GM18861 (cell line): Measurements from ENCODE around the gene FAM193B.
"Not testable (repeated sequence)": the region's sequence is repeated elsewhere in the genome, so short reads cannot be mapped to it uniquely, and the experiment has no call there.

Experiments used
- ATAC-seq: cut with Tn5 transposase; IDR thresholded peaks from one replicate; pipeline ENCODE4 v1.9.1; 2021; ENCODE audit not compliant: unreplicated experiment

The FAM193B gene

GRCh38 chr5:177578316-177578715 lies 24.0 kb upstream of the FAM193B start:
- ATAC-seq = no peak

- no peak for ATAC-seq
Measured at GRCh38 chr5:177576169-177576568, 21.8 kb upstream of the FAM193B start.

GRCh38 chr5:177575488-177575887 lies 21.1 kb upstream of the FAM193B start:
- no peak for ATAC-seq

- no peak for ATAC-seq
Measured at GRCh38 chr5:177569894-177570293, 15.5 kb upstream of the FAM193B start.

DNA sequence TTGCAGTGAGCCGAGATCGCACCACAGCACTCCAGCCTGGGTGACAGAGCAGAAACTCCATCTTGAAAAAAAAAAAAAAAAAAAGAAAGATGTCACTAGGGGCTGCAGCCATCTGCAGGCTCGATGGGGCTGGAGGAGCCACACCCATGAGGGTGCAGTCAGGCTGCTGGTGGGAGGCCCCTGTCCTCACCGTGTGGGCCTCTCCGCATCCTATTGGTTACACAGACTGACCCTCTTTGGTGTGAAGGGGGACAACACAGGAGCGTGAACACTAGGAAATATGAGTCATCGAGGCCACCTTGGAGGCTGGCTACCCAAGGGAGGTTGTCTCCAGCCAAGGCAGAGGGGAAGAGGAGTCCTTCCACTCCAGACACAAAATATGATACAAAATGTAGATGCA lies 14.0 kb upstream of the FAM193B start:
- no peak for ATAC-seq

GRCh38 chr5:177565046-177565445 lies 10.7 kb upstream of the FAM193B start:
- no peak for ATAC-seq

GRCh38 chr5:177559446-177559941 lies 5.1 kb upstream of the FAM193B start:
- not testable (repeated sequence) for ATAC-seq

DNA sequence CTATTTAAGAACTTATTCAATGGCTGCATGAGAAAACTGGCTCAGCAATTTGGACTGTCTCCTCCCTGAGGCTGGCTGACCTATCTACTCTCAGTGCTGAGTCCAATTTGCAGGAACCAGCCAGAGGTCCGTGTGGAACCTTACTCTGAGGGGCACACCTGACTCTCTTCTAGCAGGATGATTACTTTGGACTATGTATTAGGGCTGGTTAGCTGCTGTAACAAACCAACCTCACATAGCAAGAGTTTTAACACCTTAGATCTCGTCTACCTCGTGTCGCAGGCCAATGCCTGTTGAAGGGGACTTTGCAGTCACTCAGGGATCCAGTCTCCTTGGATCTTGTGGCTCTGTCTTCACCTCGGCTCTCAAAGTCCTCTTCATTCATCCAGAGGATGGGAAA lies 3.4 kb upstream of the FAM193B start:
- no peak for ATAC-seq

- ATAC-seq = no peak
Measured at GRCh38 chr5:177557041-177557647, 2.8 kb upstream of the FAM193B start.

- ATAC-seq = no peak
Measured at GRCh38 chr5:177555665-177556064, 1.3 kb upstream of the FAM193B start.

- no peak for ATAC-seq
Measured at GRCh38 chr5:177555228-177555627, 865 bp upstream of the FAM193B start.

DNA sequence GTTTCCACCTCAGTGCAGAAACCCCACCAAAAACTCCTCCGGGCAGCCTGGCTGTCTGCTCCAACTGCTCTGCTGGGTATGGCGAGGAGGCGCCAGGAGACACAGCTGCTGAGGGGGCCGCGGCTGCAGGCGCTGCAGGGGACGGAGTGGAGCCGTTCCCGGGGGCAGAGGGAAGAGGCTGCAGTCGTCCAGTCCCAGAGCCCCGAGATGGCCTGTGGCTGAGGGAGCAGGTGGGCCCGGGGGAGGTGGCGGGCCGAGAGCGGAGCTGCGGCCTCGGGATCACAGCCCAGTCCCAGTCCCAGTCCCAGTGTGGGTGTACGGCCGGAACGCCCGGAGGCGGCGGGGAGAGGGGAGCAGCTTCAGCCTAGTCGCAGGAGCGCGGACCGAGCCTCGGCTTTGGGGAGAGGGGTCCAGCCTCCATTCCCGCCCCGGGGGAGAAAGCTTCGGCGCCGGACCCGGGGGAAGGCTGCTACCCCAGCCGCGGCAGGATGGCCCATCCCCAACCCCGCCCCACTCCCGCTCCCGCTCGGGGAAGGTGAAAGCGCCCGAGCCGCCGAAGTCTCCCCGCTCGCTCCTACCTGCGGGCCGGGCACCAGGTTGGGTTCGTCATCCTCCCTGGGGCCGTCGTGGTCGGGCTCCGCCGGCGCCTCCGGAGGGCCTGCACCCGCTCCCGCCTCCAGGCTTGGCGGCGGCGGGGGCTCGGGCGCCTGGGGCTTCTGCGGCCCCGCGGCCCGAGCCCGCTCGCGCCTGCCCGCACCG lies 513 bp downstream of the FAM193B start:
- peak; percentile 19 for ATAC-seq

- ATAC-seq = no peak
Measured at GRCh38 chr5:177552839-177553455, 1.4 kb downstream of the FAM193B start.

GRCh38 chr5:177550122-177550521 lies 4.2 kb downstream of the FAM193B start:
- ATAC-seq = no peak

GRCh38 chr5:177548495-177548894 lies 5.9 kb downstream of the FAM193B start:
- no peak for ATAC-seq

- ATAC-seq = no peak
Measured at GRCh38 chr5:177547736-177548135, 6.6 kb downstream of the FAM193B start.

GRCh38 chr5:177546258-177546741 lies 8.1 kb downstream of the FAM193B start:
- ATAC-seq = no peak

DNA sequence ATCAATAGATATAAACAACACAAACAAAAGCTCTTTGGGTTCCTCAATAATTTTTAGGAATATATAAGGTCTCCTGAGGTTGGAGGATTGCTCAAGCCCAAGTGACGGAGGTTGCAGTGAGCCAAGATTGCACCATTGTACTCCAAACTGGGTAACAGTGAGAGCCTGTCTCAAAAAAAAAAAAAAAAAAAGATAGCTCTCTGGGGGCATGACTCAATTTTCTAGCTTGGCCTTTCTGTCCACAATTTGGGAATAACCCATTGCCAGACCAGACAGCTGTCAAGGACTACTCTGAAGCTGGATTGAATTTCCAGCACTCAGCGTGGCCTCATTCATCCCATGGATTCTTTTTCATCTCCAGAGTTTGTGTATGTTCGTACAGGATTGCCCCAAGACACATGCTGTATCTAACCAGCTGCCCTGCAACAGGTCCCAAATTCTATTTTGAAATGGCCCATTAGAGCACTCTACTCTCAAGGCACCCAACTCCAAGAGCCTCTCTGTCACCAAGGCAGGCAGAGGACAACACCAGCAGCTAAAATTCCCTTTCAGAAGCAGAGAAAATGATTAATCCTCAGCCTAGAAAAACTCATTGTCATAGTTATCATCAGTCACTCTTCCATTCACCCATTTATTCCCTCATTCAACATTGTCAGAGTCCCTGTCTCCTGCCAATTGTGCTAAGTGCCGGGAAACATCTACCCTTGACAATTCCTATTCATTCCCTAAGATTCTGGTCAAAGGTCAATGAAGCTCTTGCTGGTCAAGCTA lies 8.7 kb downstream of the FAM193B start:
- ATAC-seq = no peak

- ATAC-seq = no peak
Measured at GRCh38 chr5:177542816-177543465, 11.4 kb downstream of the FAM193B start.

GRCh38 chr5:177540438-177540837 lies 13.9 kb downstream of the FAM193B start:
- ATAC-seq = no peak

DNA sequence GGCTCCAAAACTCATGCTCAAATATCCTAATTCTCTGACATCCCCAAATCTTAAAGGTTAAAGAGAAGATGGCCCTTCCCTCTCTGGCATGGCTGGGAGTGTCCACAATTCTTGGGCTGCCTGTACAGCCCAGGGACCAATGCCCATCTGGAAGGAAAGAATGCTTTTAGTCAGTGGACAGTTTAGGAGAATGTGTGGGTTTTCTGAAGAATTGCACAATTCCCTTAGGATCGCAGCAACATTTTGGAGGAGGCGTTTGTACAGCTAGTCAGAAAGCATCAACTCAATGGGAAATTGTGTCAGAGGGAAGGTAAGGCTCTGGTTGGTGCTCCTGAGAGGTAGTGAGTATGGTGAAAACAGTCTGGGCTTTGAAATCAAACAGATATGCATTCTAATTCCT lies 15.0 kb downstream of the FAM193B start:
- ATAC-seq = no peak
